Large intestine (tissue), 3 donors: ENCODE results near the gene CCBE1. TPM values are rescaled to one million over a fixed set of nuclear protein-coding genes. Genes with fewer than 3 reads are reported as not detected.

ENCODE experiments used
- DNase-seq, 2 donors: peaks; one replicate each; pipeline versions ENCODE4 v3.0.0 to v3.0.0-alpha.2; 2013
- H3K27ac ChIP-seq: one replicate; pipeline ENCODE4 v1.5.1; 2013; ENCODE audit warnings: low read length
- H3K27me3 ChIP-seq: 2 replicates; pipeline ENCODE4 v1.6.1; 2013; ENCODE audit warnings: low read length; ENCODE audit not compliant: control insufficient read depth, insufficient read depth
- H3K36me3 ChIP-seq: 2 replicates; pipeline ENCODE4 v1.6.1; 2013; ENCODE audit warnings: low read length; ENCODE audit not compliant: control insufficient read depth, insufficient read depth
- H3K4me1 ChIP-seq: one replicate; pipeline ENCODE4 v1.6.1; 2013; ENCODE audit warnings: low read length; ENCODE audit not compliant: control insufficient read depth, insufficient read depth
- H3K4me3 ChIP-seq: one replicate; pipeline ENCODE4 v1.5.1; 2013; ENCODE audit warnings: low read length
- H3K9me3 ChIP-seq: one replicate; pipeline ENCODE4 v1.6.1; 2013; ENCODE audit warnings: mild to moderate bottlenecking, low read depth, low read length, moderate library complexity; ENCODE audit not compliant: control insufficient read depth
- WGBS: methylation state at CpG from one replicate; pipeline ENCODE4 v1.1.5; 2013; ENCODE audit warnings: low lambda C conversion rate; ENCODE audit not compliant: insufficient coverage; 5-methylcytosine and 5-hydroxymethylcytosine counted together
- polyA plus RNA-seq: library from polyadenylated mRNA; unstranded; fragments of 120-200 nt; gene quantifications from one replicate; pipeline ENCODE4 v1.2.1, GENCODE V29; 2013

Gene CCBE1
- polyA plus RNA-seq, 1 donor, result 2.5 TPM

- H3K27me3 ChIP-seq, result peaks cover 3% of the 10 kb centered on the region
- no peak for DNase-seq
- no peaks in the 10 kb centered on the region for H3K36me3 ChIP-seq
- no peaks in the 10 kb centered on the region for H3K4me1 ChIP-seq
- no peaks in the 10 kb centered on the region for H3K9me3 ChIP-seq
- no peak overlapping the region for H3K27ac ChIP-seq
- no peak overlapping the region for H3K4me3 ChIP-seq
- no CpG with 5 or more reads among the region's 4 CpGs for WGBS
Observed at GRCh38 chr18:59550174-59550516, 147.1 kb downstream of the CCBE1 start.

GRCh38 chr18:59549503-59550173 lies 147.6 kb downstream of the CCBE1 start:
- H3K4me3 ChIP-seq, result no peak overlapping the region
- DNase-seq, result no peak
- H3K27me3 ChIP-seq, result peaks cover 3% of the 10 kb centered on the region
- no peaks in the 10 kb centered on the region for H3K36me3 ChIP-seq
- WGBS, result no CpG with 5 or more reads among the region's 3 CpGs
- no peak overlapping the region for H3K27ac ChIP-seq
- H3K9me3 ChIP-seq, result no peaks in the 10 kb centered on the region
- H3K4me1 ChIP-seq, result no peaks in the 10 kb centered on the region

DNA sequence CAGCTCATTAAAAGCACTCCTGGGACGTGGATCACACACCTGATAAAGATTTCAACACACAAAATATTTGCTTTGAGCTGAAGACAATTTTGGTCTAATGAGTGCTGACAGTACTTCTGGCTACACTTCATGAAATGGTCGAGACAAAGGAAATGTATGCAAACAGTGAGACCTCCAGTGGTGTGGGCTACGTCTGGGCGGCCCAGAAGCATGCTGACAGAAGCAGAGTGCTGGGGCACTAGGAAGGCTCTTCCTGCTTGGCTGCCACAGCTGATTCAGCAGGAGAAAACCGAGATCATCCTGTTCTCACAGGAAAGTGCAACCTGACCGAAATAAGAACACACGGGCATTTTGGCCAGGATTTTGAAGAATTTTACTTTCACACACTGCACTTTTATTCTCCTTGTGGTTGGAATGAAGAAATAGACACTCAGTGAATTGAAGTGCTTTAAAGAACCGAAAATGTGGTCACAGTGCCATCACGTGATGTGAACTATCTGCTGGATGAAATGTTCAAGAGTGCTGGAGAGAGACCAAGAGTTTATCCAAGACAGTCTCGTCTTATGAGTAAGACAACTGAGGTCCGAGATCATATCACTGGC lies 149.5 kb downstream of the CCBE1 start:
- Histone ChIP-seq H3K4me1 (no peaks in the 10 kb centered on the region), H3K36me3 (no peaks in the 10 kb centered on the region), H3K27ac (no peak overlapping the region), H3K4me3 (no peak overlapping the region), H3K9me3 (no peaks in the 10 kb centered on the region), H3K27me3 (peaks cover 3% of the 10 kb centered on the region)
- DNase-seq, result peak in 1 of 2 donors; percentile 14
- WGBS, result 83% methylated on average over 1 of the region's 11 CpGs

GRCh38 chr18:59546188-59546587 lies 151.0 kb downstream of the CCBE1 start:
- DNase-seq, result no peak
- Histone ChIP-seq H3K9me3 (no peaks in the 10 kb centered on the region), H3K27ac (no peak overlapping the region), H3K4me3 (no peak overlapping the region), H3K36me3 (no peaks in the 10 kb centered on the region), H3K4me1 (no peaks in the 10 kb centered on the region), H3K27me3 (peaks cover 6% of the 10 kb centered on the region)
- 100% methylated on average over 1 of the region's 3 CpGs for WGBS

DNA sequence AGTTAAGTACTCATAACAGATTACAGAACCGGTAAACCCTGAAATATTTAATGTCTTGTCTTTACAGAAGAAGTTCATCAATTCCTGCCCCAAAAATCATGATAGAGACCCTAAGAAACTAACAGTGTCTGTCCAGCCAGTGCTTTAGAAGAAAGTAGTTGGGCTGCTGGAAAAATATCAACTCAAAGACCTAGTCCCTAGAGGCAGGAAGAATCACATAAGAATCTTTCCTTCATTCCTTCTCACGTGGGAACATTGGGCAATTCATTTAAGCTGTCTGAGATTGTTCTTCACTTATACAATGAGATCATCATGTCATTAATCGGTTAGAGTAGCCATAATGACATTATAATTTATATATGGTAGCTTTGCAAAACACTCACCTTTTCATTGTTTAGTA lies 156.4 kb downstream of the CCBE1 start:
- 80% methylated on average over 1 of the region's 3 CpGs for WGBS
- Histone ChIP-seq H3K4me3 (no peak overlapping the region), H3K36me3 (no peaks in the 10 kb centered on the region), H3K9me3 (no peaks in the 10 kb centered on the region), H3K27me3 (peaks cover 3% of the 10 kb centered on the region), H3K27ac (no peak overlapping the region), H3K4me1 (no peaks in the 10 kb centered on the region)
- DNase-seq, result no peak

GRCh38 chr18:59540346-59540745 lies 156.9 kb downstream of the CCBE1 start:
- Histone ChIP-seq H3K36me3 (no peaks in the 10 kb centered on the region), H3K27me3 (peaks cover 3% of the 10 kb centered on the region), H3K4me3 (no peak overlapping the region), H3K4me1 (no peaks in the 10 kb centered on the region), H3K9me3 (no peaks in the 10 kb centered on the region), H3K27ac (no peak overlapping the region)
- DNase-seq, result no peak

DNA sequence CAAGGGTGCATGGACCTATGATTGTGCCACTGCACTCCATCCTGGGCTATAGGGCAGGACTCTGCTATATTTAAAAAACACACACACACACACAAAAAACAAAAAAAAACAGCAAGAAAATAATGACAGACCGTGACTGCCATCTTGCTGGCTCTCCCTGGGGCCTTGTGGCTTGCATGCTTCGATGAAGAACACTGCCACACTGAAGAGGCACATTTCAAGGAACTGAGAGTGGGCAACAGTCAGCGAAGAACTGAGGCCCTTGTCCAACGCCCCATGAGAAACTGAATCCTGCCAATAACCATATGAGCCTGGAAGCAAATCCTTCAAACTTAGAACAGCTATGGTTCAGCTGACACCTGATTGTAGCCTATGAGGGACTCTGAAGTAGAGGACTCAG lies 158.1 kb downstream of the CCBE1 start:
- Histone ChIP-seq H3K27ac (no peak overlapping the region), H3K4me1 (no peaks in the 10 kb centered on the region), H3K4me3 (no peak overlapping the region), H3K27me3 (peaks cover 3% of the 10 kb centered on the region), H3K36me3 (no peaks in the 10 kb centered on the region), H3K9me3 (no peaks in the 10 kb centered on the region)
- no peak for DNase-seq
- WGBS, result 100% methylated on average over 1 of the region's 4 CpGs

- no peaks in the 10 kb centered on the region for H3K36me3 ChIP-seq
- no peak overlapping the region for H3K27ac ChIP-seq
- no peaks in the 10 kb centered on the region for H3K4me1 ChIP-seq
- no peak for DNase-seq
- H3K9me3 ChIP-seq, result no peaks in the 10 kb centered on the region
- peaks cover 3% of the 10 kb centered on the region for H3K27me3 ChIP-seq
- no peak overlapping the region for H3K4me3 ChIP-seq
- WGBS, result 90% methylated on average over 1 of the region's 3 CpGs
Observed at GRCh38 chr18:59537579-59537978, 159.6 kb downstream of the CCBE1 start.

GRCh38 chr18:59536166-59536565 lies 161.1 kb downstream of the CCBE1 start:
- Histone ChIP-seq H3K4me3 (no peak overlapping the region), H3K9me3 (no peaks in the 10 kb centered on the region), H3K4me1 (no peaks in the 10 kb centered on the region), H3K27ac (no peak overlapping the region), H3K27me3 (no peaks in the 10 kb centered on the region), H3K36me3 (no peaks in the 10 kb centered on the region)
- no peak for DNase-seq
- 86% methylated on average over 2 of the region's 8 CpGs for WGBS

DNA sequence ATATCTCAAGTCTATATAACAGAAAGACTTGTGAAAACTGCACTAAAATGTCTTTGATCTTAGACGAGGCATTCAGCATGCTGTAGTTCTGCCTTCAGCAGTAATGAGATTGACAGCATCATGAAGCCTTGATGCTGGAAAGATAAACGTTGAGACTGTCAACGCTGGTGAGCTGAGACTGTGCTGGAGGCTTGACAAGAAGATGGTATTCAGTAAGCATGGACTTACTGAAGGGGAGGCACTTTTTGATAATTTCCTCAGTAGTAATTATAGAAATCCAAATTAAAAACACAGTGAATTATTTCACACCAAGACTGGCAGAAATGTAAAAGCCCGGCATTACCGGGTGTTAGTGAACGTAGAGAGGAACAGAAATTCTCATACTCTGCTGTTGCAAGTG lies 162.2 kb downstream of the CCBE1 start:
- Histone ChIP-seq H3K27ac (no peak overlapping the region), H3K27me3 (no peaks in the 10 kb centered on the region), H3K4me3 (no peak overlapping the region), H3K4me1 (no peaks in the 10 kb centered on the region), H3K9me3 (no peaks in the 10 kb centered on the region), H3K36me3 (no peaks in the 10 kb centered on the region)
- no peak for DNase-seq
- no CpG with 5 or more reads among the region's 6 CpGs for WGBS

- DNase-seq, result no peak
Observed at GRCh38 chr18:59528866-59529265, 168.4 kb downstream of the CCBE1 start.

More at GRCh38 chr18:59528866-59529265, 168.4 kb downstream of the CCBE1 start:
- WGBS, result no CpG with 5 or more reads among the region's 8 CpGs
- no peak overlapping the region for H3K4me3 ChIP-seq
- no peaks in the 10 kb centered on the region for H3K36me3 ChIP-seq
- H3K27me3 ChIP-seq, result no peaks in the 10 kb centered on the region
- H3K27ac ChIP-seq, result no peak overlapping the region
- H3K9me3 ChIP-seq, result no peaks in the 10 kb centered on the region
- H3K4me1 ChIP-seq, result no peaks in the 10 kb centered on the region
